Measurements from ENCODE around the gene FIG4.
A peak's percentile ranks its signal among the peaks of the same experiment; 100 is the strongest.

FIG4 gene

DNA sequence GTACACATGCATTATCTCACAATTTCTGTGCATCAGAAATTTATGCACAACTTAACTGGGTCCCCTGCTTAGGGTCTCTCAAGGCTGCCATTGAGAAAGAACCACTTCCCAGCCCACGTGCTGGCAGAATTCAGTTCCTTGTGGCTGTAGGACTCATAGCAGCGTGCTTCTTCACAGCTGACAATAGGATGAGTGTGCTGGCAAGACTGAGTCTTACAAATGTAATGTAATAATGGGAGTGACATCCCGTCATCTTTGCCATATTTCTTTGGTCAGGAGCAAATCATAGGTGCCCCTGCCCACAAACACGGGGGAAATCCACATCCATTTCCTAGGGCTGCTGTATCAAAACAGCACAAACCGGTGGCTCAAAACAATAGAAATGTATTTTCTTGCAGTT lies 77.4 kb downstream of the FIG4 start:
- ATAC-seq = peak; percentile 54; the same call in 2 of the 3 replicates
- TF ChIP-seq, protein P1, sequence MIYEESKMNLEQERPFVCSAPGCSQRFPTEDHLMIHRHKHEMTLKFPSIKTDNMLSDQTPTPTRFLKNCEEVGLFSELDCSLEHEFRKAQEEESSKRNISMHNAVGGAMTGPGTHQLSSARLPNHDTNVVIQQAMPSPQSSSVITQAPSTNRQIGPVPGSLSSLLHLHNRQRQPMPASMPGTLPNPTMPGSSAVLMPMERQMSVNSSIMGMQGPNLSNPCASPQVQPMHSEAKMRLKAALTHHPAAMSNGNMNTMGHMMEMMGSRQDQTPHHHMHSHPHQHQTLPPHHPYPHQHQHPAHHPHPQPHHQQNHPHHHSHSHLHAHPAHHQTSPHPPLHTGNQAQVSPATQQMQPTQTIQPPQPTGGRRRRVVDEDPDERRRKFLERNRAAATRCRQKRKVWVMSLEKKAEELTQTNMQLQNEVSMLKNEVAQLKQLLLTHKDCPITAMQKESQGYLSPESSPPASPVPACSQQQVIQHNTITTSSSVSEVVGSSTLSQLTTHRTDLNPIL (CRISPR knock-in tag; IDR thresholded peaks at IDR 0.05; ENCODE audit: low read depth) = no peak
- TF ChIP-seq, protein P2, sequence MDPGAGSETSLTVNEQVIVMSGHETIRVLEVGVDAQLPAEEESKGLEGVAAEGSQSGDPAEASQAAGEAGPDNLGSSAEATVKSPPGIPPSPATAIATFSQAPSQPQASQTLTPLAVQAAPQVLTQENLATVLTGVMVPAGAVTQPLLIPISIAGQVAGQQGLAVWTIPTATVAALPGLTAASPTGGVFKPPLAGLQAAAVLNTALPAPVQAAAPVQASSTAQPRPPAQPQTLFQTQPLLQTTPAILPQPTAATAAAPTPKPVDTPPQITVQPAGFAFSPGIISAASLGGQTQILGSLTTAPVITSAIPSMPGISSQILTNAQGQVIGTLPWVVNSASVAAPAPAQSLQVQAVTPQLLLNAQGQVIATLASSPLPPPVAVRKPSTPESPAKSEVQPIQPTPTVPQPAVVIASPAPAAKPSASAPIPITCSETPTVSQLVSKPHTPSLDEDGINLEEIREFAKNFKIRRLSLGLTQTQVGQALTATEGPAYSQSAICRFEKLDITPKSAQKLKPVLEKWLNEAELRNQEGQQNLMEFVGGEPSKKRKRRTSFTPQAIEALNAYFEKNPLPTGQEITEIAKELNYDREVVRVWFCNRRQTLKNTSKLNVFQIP (CRISPR knock-in tag; IDR thresholded peaks at IDR 0.05; ENCODE audit: borderline replicate concordance, low read depth) = no peak
- no peak for TF ChIP-seq RARB (CRISPR knock-in tag; IDR thresholded peaks at IDR 0.05)
- TF ChIP-seq TCF4 (CRISPR knock-in tag; IDR thresholded peaks at IDR 0.05; ENCODE audit: borderline replicate concordance) = no peak
- TF ChIP-seq ISL1 (CRISPR knock-in tag; IDR thresholded peaks at IDR 0.05) = no peak
- no peak for TF ChIP-seq ZNF565 (CRISPR knock-in tag; conservative IDR thresholded peaks at IDR 0.05; ENCODE audit: low read depth)

DNA sequence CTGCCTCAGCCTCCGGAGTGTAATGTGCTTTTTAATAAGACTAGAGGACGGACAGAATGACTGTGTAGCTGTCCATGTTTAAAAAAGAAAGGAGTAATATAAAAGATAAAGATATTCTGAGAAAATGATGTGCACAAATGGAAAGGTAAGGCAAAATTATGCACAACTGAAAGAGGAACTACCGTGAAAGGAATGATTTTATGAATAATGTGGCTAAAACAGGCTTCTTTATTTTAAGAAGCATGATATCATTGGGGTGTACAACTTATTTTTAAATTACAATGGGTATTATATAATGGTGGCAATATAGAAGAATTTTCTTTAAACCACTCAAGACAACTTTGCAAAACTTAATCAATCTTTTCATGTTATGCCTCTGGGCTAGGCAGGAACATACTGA lies 78.1 kb downstream of the FIG4 start:
- TF ChIP-seq, protein P1 (CRISPR knock-in tag; IDR thresholded peaks at IDR 0.05; ENCODE audit: low read depth) = no peak
- TF ChIP-seq TOX (CRISPR knock-in tag; IDR thresholded peaks at IDR 0.05; ENCODE audit: borderline replicate concordance) (no peak), OSR1 (CRISPR knock-in tag; IDR thresholded peaks at IDR 0.05) (no peak)
- TF ChIP-seq, protein P3, sequence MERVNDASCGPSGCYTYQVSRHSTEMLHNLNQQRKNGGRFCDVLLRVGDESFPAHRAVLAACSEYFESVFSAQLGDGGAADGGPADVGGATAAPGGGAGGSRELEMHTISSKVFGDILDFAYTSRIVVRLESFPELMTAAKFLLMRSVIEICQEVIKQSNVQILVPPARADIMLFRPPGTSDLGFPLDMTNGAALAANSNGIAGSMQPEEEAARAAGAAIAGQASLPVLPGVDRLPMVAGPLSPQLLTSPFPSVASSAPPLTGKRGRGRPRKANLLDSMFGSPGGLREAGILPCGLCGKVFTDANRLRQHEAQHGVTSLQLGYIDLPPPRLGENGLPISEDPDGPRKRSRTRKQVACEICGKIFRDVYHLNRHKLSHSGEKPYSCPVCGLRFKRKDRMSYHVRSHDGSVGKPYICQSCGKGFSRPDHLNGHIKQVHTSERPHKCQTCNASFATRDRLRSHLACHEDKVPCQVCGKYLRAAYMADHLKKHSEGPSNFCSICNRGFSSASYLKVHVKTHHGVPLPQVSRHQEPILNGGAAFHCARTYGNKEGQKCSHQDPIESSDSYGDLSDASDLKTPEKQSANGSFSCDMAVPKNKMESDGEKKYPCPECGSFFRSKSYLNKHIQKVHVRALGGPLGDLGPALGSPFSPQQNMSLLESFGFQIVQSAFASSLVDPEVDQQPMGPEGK (CRISPR knock-in tag; IDR thresholded peaks at IDR 0.05; ENCODE audit: borderline replicate concordance) = no peak
- no peak for ATAC-seq

DNA sequence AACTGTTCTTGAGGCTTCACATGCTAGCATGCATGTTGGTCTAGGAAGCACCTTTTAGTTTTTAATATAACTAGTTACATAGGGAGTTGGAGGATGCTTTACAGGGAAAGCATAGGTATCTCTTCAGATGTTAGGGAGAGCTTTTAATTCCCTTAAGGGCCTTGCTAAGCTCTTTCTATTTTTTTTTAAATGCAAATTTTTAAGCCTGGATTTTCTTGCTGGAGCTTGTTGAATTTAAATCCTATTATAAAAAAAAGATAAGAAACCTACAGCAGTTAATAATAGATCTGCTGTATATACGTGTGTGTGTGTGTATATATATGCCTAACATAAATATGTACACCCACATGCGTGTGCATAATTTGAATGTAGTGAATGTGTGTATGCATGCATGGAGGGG lies 79.0 kb downstream of the FIG4 start:
- TF ChIP-seq GLIS3 (CRISPR knock-in tag; IDR thresholded peaks at IDR 0.05) = no peak
- TF ChIP-seq TOX (CRISPR knock-in tag; IDR thresholded peaks at IDR 0.05; ENCODE audit: borderline replicate concordance) = no peak
- no peak for TF ChIP-seq BACH2 (CRISPR knock-in tag; IDR thresholded peaks at IDR 0.05; ENCODE audit: borderline replicate concordance)
- TF ChIP-seq ZFP30 (CRISPR knock-in tag; IDR thresholded peaks at IDR 0.05) = no peak
- no peak for TF ChIP-seq CSDC2 (CRISPR knock-in tag; IDR thresholded peaks at IDR 0.05)
- TF ChIP-seq OSR1 (CRISPR knock-in tag; IDR thresholded peaks at IDR 0.05) = no peak
- no peak for ATAC-seq

DNA sequence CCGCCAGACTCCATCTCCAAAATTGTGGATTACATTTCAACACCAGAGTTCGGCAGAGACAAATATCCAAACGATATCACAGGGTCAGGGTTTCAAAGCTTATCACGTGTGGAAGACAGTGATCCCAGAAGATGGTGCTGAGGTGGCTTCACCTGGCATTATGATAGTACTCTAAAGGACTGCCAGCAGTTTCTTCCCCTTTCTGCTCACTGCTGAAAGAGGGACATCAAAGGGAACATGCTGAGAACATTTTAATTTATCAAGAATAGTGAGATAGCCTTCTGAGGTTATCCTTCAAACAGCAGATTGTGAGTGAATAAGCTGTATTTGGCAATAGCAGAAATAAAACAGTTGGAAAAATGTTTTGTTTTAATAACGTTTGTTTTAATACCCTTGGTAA lies 79.7 kb downstream of the FIG4 start:
- no peak for ATAC-seq
- TF ChIP-seq ISL1 (CRISPR knock-in tag; IDR thresholded peaks at IDR 0.05) = no peak
- no peak for TF ChIP-seq ZFP30 (CRISPR knock-in tag; IDR thresholded peaks at IDR 0.05)
- TF ChIP-seq, protein P4, sequence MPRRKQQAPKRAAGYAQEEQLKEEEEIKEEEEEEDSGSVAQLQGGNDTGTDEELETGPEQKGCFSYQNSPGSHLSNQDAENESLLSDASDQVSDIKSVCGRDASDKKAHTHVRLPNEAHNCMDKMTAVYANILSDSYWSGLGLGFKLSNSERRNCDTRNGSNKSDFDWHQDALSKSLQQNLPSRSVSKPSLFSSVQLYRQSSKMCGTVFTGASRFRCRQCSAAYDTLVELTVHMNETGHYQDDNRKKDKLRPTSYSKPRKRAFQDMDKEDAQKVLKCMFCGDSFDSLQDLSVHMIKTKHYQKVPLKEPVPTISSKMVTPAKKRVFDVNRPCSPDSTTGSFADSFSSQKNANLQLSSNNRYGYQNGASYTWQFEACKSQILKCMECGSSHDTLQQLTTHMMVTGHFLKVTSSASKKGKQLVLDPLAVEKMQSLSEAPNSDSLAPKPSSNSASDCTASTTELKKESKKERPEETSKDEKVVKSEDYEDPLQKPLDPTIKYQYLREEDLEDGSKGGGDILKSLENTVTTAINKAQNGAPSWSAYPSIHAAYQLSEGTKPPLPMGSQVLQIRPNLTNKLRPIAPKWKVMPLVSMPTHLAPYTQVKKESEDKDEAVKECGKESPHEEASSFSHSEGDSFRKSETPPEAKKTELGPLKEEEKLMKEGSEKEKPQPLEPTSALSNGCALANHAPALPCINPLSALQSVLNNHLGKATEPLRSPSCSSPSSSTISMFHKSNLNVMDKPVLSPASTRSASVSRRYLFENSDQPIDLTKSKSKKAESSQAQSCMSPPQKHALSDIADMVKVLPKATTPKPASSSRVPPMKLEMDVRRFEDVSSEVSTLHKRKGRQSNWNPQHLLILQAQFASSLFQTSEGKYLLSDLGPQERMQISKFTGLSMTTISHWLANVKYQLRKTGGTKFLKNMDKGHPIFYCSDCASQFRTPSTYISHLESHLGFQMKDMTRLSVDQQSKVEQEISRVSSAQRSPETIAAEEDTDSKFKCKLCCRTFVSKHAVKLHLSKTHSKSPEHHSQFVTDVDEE (CRISPR knock-in tag; IDR thresholded peaks at IDR 0.05) = no peak
- no peak for TF ChIP-seq TCF4 (CRISPR knock-in tag; IDR thresholded peaks at IDR 0.05; ENCODE audit: borderline replicate concordance)
- TF ChIP-seq OSR1 (CRISPR knock-in tag; IDR thresholded peaks at IDR 0.05) = no peak
- TF ChIP-seq, protein P3 (CRISPR knock-in tag; IDR thresholded peaks at IDR 0.05; ENCODE audit: borderline replicate concordance) = no peak
- no peak for TF ChIP-seq GLIS3 (CRISPR knock-in tag; IDR thresholded peaks at IDR 0.05)
- TF ChIP-seq PPARA (CRISPR knock-in tag; IDR thresholded peaks at IDR 0.05; ENCODE audit: borderline replicate concordance) = no peak
- TF ChIP-seq ZNF70 (CRISPR knock-in tag; IDR thresholded peaks at IDR 0.05) = no peak
- no peak for TF ChIP-seq ZC3H10 (CRISPR knock-in tag; IDR thresholded peaks at IDR 0.05)
- TF ChIP-seq ZNF8 (CRISPR knock-in tag; IDR thresholded peaks at IDR 0.05) = no peak
- no peak for TF ChIP-seq ARNTL (CRISPR knock-in tag; IDR thresholded peaks at IDR 0.05; ENCODE audit: borderline replicate concordance, low read depth)
- TF ChIP-seq ESRRG (CRISPR knock-in tag; IDR thresholded peaks at IDR 0.05) = no peak
- no peak for TF ChIP-seq SNAI2 (CRISPR knock-in tag; IDR thresholded peaks at IDR 0.05)
- no peak for TF ChIP-seq ZNF565 (CRISPR knock-in tag; conservative IDR thresholded peaks at IDR 0.05; ENCODE audit: low read depth)
- TF ChIP-seq, protein P2 (CRISPR knock-in tag; IDR thresholded peaks at IDR 0.05; ENCODE audit: borderline replicate concordance, low read depth) = no peak
- no peak for TF ChIP-seq ZFP3 (CRISPR knock-in tag; IDR thresholded peaks at IDR 0.05)
- no peak for TF ChIP-seq RARB (CRISPR knock-in tag; IDR thresholded peaks at IDR 0.05)
